SK-N-SH treated with all-trans-retinoic acid at 6 μM for 48 hours (cell line): ENCODE results near the gene CD46.

Experiments
- ATAC-seq: fragments of 200-7000 bp; cut with Tn5 transposase; 3 replicates; pipeline ENCODE4 v1.9.1; 2020; ENCODE audit warnings: mild to moderate bottlenecking, moderate library complexity
- BACH2 ChIP-seq: fragments of 250-450 bp; sonication (Bioruptor Pico); IDR thresholded peaks from 2 replicates; pipeline ENCODE4 v1.9.0; 2021; ENCODE audit warnings: mild to moderate bottlenecking, borderline replicate concordance
- CREB5 ChIP-seq: fragments of 250-450 bp; sonication (Bioruptor Pico); IDR thresholded peaks from 2 replicates; pipeline ENCODE4 v1.5.1; 2020; ENCODE audit warnings: low read depth, mild to moderate bottlenecking, moderate library complexity
- CSDC2 ChIP-seq: fragments of 250-450 bp; sonication (Bioruptor Pico); IDR thresholded peaks from 2 replicates; pipeline ENCODE4 v1.5.0; 2020; ENCODE audit warnings: mild to moderate bottlenecking, moderate library complexity
- ESRRG ChIP-seq: fragments of 250-450 bp; sonication (Bioruptor Pico); IDR thresholded peaks from 2 replicates; pipeline ENCODE4 v1.6.1; 2021; ENCODE audit warnings: mild to moderate bottlenecking
- GLIS3 ChIP-seq: fragments of 250-450 bp; sonication (Bioruptor Pico); IDR thresholded peaks from 2 replicates; pipeline ENCODE4 v1.5.0; 2020; ENCODE audit warnings: mild to moderate bottlenecking, moderate library complexity
- ISL1 ChIP-seq: fragments of 250-450 bp; sonication (Bioruptor Pico); IDR thresholded peaks from 2 replicates; pipeline ENCODE4 v2.1.2; 2022; ENCODE audit warnings: mild to moderate bottlenecking, moderate library complexity
- OSR1 ChIP-seq: fragments of 250-450 bp; sonication (Bioruptor Pico); IDR thresholded peaks from 2 replicates; pipeline ENCODE4 v1.8.0; 2022; ENCODE audit warnings: moderate library complexity, mild to moderate bottlenecking, inconsistent platforms
- PPARA ChIP-seq: fragments of 250-450 bp; sonication (Bioruptor Pico); IDR thresholded peaks from 2 replicates; pipeline ENCODE4 v1.5.0; 2020; ENCODE audit warnings: mild to moderate bottlenecking, borderline replicate concordance
- RARB ChIP-seq: fragments of 250-450 bp; sonication (Bioruptor Pico); IDR thresholded peaks from 2 replicates; pipeline ENCODE4 v1.8.0; 2021; ENCODE audit warnings: mild to moderate bottlenecking, moderate library complexity
- SNAI2 ChIP-seq: fragments of 250-450 bp; sonication (Bioruptor Pico); IDR thresholded peaks from 2 replicates; pipeline ENCODE4 v1.5.0; 2020; ENCODE audit warnings: mild to moderate bottlenecking, moderate library complexity
- TCF4 ChIP-seq: fragments of 250-450 bp; sonication (Bioruptor Pico); IDR thresholded peaks from 2 replicates; pipeline ENCODE4 v1.8.0; 2021; ENCODE audit warnings: mild to moderate bottlenecking, moderate library complexity, borderline replicate concordance
- TOX ChIP-seq: fragments of 250-450 bp; sonication (Bioruptor Pico); IDR thresholded peaks from 2 replicates; pipeline ENCODE4 v1.8.0; 2021; ENCODE audit warnings: mild to moderate bottlenecking, moderate library complexity, borderline replicate concordance
- TSHZ2 ChIP-seq: fragments of 250-450 bp; sonication (Bioruptor Pico); IDR thresholded peaks from 2 replicates; pipeline ENCODE4 v1.5.0; 2020; ENCODE audit warnings: mild to moderate bottlenecking, moderate library complexity
- ZC3H10 ChIP-seq: fragments of 250-450 bp; sonication (Bioruptor Pico); IDR thresholded peaks from 2 replicates; pipeline ENCODE4 v1.5.1; 2021; ENCODE audit warnings: mild to moderate bottlenecking, moderate library complexity
- ZFP3 ChIP-seq: fragments of 250-450 bp; sonication (Bioruptor Pico); IDR thresholded peaks from 2 replicates; pipeline ENCODE4 v1.5.0; 2020; ENCODE audit warnings: mild to moderate bottlenecking, moderate library complexity
- ZNF565 ChIP-seq: fragments of 450-650 bp; formaldehyde crosslinking; conservative IDR thresholded peaks from 2 replicates; pipeline ENCODE4 v1.5.0; 2020; ENCODE audit warnings: low read depth, mild to moderate bottlenecking, moderate library complexity
- ZNF70 ChIP-seq: fragments of 450-650 bp; formaldehyde crosslinking; IDR thresholded peaks from 2 replicates; pipeline ENCODE4 v1.5.0; 2020; ENCODE audit warnings: mild to moderate bottlenecking, moderate library complexity
- ZNF8 ChIP-seq: fragments of 450-650 bp; formaldehyde crosslinking; IDR thresholded peaks from 2 replicates; pipeline ENCODE4 v1.5.0; 2020; ENCODE audit warnings: mild to moderate bottlenecking, moderate library complexity
- TF ChIP-seq, protein P1 (sequence below): fragments of 250-450 bp; sonication (Bioruptor Pico); IDR thresholded peaks from 2 replicates; pipeline ENCODE4 v1.8.0; 2020; ENCODE audit warnings: mild to moderate bottlenecking, moderate library complexity, borderline replicate concordance
- TF ChIP-seq, protein P2 (sequence below): fragments of 250-450 bp; sonication (Bioruptor Pico); IDR thresholded peaks from 2 replicates; pipeline ENCODE4 v1.8.0; 2021; ENCODE audit warnings: low read depth, mild to moderate bottlenecking, moderate library complexity, borderline replicate concordance

CD46 gene

DNA sequence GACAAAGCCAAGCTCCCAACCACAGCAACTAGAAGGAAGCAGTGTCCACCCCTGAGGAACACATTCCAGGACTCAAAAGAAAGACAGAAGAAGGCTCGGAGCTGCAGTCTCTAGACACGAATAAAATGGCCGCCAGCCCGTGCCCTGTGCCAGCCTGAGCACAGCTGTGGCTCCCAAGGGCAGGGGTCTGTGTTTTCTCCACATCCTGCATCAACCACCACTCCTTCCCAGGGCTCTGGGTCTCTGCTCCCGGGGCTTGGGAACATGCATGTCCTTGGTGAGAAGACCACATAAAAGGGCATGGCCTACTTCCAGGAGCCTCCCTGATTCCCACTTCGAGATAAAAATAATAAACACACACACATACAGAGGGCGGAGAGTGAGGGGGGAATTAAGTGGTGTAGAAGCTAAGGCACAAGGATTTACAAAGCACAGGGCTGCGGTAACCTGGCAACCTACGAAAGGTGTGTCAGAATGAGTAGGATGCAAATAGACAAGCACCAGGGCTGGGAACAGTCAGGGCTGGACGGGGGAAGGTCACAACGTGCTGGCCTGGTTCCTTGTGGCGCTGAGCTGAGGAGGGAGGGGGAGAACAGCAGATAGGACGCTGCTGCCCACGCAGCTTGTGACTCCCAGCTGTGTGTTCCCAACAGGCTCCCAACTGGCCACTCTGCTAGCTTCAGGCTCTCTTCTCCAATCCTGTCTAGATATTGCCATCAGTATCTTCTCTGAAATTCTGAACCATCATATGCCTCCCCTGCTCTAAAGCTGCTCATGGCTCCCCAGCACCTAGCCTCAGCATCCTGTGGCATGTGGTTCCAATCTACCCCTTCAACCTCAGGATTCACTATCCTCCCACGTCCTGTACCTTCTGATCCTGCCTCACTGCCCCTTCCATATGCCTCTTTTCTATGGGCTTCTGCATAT is 86.6 kb downstream of the CD46 start:
- no peak for ATAC-seq

DNA sequence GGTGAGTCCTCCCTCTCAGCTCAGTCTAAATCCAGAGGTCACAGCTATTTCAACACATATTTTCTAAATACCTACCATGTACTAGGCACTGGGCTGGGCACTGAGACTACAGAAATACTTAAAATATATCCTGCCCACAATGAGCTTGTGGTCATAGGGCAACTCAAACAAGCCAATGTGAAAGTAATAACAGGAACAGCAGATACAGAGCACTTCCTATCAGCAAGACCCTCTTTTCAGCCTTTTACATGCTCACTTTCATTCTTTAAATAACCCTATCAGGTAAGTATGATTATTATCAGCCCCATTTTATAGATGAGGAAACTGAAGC is 87.2 kb downstream of the CD46 start:
- no peak for TF ChIP-seq ZNF565 (CRISPR knock-in tag)
- no peak for TF ChIP-seq TSHZ2
- TF ChIP-seq ZNF8 (CRISPR knock-in tag), result no peak
- TF ChIP-seq ESRRG (CRISPR knock-in tag), result no peak
- TF ChIP-seq CSDC2 (CRISPR knock-in tag), result no peak
- no peak for ATAC-seq

More for the DNA sequence above, 86.6 kb downstream of the CD46 start:
- no peak for TF ChIP-seq TCF4 (CRISPR knock-in tag)
- no peak for TF ChIP-seq ISL1 (CRISPR knock-in tag)
- TF ChIP-seq RARB (CRISPR knock-in tag), result no peak
- TF ChIP-seq SNAI2 (CRISPR knock-in tag), result no peak
- no peak for TF ChIP-seq OSR1
- no peak for TF ChIP-seq TSHZ2
- no peak for TF ChIP-seq ZC3H10 (CRISPR knock-in tag)
- no peak for TF ChIP-seq PPARA (CRISPR knock-in tag)
- no peak for TF ChIP-seq ZFP3 (CRISPR knock-in tag)
- TF ChIP-seq GLIS3, result no peak
- TF ChIP-seq TOX (CRISPR knock-in tag), result no peak
- TF ChIP-seq ZNF70 (CRISPR knock-in tag), result no peak
- TF ChIP-seq ZNF8 (CRISPR knock-in tag), result no peak
- TF ChIP-seq, protein P1, sequence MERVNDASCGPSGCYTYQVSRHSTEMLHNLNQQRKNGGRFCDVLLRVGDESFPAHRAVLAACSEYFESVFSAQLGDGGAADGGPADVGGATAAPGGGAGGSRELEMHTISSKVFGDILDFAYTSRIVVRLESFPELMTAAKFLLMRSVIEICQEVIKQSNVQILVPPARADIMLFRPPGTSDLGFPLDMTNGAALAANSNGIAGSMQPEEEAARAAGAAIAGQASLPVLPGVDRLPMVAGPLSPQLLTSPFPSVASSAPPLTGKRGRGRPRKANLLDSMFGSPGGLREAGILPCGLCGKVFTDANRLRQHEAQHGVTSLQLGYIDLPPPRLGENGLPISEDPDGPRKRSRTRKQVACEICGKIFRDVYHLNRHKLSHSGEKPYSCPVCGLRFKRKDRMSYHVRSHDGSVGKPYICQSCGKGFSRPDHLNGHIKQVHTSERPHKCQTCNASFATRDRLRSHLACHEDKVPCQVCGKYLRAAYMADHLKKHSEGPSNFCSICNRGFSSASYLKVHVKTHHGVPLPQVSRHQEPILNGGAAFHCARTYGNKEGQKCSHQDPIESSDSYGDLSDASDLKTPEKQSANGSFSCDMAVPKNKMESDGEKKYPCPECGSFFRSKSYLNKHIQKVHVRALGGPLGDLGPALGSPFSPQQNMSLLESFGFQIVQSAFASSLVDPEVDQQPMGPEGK, result no peak
- no peak for TF ChIP-seq BACH2 (CRISPR knock-in tag)
- TF ChIP-seq CSDC2 (CRISPR knock-in tag), result no peak
- TF ChIP-seq, protein P2, sequence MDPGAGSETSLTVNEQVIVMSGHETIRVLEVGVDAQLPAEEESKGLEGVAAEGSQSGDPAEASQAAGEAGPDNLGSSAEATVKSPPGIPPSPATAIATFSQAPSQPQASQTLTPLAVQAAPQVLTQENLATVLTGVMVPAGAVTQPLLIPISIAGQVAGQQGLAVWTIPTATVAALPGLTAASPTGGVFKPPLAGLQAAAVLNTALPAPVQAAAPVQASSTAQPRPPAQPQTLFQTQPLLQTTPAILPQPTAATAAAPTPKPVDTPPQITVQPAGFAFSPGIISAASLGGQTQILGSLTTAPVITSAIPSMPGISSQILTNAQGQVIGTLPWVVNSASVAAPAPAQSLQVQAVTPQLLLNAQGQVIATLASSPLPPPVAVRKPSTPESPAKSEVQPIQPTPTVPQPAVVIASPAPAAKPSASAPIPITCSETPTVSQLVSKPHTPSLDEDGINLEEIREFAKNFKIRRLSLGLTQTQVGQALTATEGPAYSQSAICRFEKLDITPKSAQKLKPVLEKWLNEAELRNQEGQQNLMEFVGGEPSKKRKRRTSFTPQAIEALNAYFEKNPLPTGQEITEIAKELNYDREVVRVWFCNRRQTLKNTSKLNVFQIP (CRISPR knock-in tag), result no peak
- TF ChIP-seq CREB5 (CRISPR knock-in tag), result no peak
- TF ChIP-seq ESRRG (CRISPR knock-in tag), result no peak
